GM12801 (cell line): ENCODE data around the gene EP400.

Experiments used
- CTCF ChIP-seq: IDR thresholded peaks from one replicate; pipeline ENCODE4 v1.5.1; 2011; ENCODE audit warnings: control low read depth; ENCODE audit not compliant: insufficient read length; ENCODE audit errors: extremely low read depth

EP400 gene

GRCh38 chr12:132021965-132022364, 72.2 kb downstream of the EP400 start:
- no peak for TF ChIP-seq CTCF

- no peak for TF ChIP-seq CTCF
Observed at GRCh38 chr12:132023658-132024057, 73.9 kb downstream of the EP400 start.

GRCh38 chr12:132024758-132025157, 75.0 kb downstream of the EP400 start:
- no peak for TF ChIP-seq CTCF

GRCh38 chr12:132025526-132025925, 75.8 kb downstream of the EP400 start:
- no peak for TF ChIP-seq CTCF

- no peak for TF ChIP-seq CTCF
Observed at GRCh38 chr12:132026061-132026795, 76.5 kb downstream of the EP400 start.

- no peak for TF ChIP-seq CTCF
Observed at GRCh38 chr12:132026796-132027500, 77.2 kb downstream of the EP400 start.

- no peak for TF ChIP-seq CTCF
Observed at GRCh38 chr12:132027636-132028035, 77.9 kb downstream of the EP400 start.
